Erythroblast (primary cell): ENCODE measurements around the gene HOXA13.

Experiments
- GATA1 ChIP-seq: IDR thresholded peaks from 2 replicates; pipeline ENCODE4 v1.6.1; 2011; ENCODE audit warnings: low read depth, mild to moderate bottlenecking, control low read depth, low read length, moderate library complexity
- POLR2A ChIP-seq: IDR thresholded peaks from 2 replicates; pipeline ENCODE4 v1.6.1; 2011; ENCODE audit warnings: mild to moderate bottlenecking, low read length

DNA sequence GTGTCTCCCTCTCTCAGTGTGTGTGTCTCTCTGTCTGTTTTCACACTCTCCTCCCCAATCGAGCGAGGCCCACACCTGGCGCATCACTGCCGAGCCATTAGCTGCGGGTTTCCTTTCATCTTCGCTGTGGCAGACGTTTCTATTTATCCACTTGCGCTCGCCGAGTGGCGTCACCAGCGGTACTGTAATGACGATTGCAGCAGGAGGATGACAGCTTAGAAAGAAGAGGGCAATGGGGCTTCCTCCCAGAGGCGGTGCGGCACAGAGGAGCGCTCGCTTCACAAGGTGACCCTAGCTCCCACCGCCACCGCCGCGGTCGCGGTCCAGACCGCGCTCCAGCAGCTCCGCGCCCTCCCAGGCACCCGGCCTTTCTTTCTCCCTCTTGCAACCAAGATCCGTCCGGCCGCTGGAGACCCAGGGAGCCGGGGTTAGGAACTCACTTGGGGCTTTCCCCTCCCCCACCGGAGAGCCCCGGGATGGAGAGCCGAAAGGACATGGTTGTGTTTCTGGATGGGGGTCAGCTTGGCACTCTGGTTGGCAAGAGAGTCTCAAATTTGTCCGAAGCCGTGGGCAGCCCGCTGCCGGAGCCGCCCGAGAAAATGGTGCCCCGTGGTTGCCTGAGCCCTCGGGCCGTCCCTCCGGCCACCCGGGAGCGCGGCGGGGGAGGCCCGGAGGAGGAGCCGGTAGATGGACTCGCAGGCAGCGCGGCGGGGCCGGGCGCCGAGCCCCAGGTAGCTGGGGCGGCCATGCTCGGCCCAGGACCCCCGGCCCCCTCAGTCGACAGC is 42.9 kb upstream of the HOXA13 start, which contains the start of gene EVX1:
- TF ChIP-seq POLR2A (no peak), GATA1 (no peak)
